IMR-90 (cell line): ENCODE data around the gene RTF1. TPM values are rescaled to one million over a fixed set of nuclear protein-coding genes. Genes with fewer than 3 reads are reported as not detected.
A peak's percentile ranks its signal among the peaks of the same experiment; 100 is the strongest.

Experiments used
- ATAC-seq: fragments of 200-7000 bp; cut with Tn5 transposase; 2 replicates; pipeline ENCODE4 v1.9.1; 2020; ENCODE audit warnings: low read depth, mild to moderate bottlenecking, moderate library complexity
- BruUV-seq: library from RNA; stranded (reverse); fragments of 400-500 nt; replicated peaks from 2 replicates; lab custom pipeline; 2021; lab: Mats Ljungman, UMichigan
- CTCF ChIA-PET: fragments of 300-600 bp; formaldehyde crosslinking; extraction: SDS; loops from one replicate; lab custom pipeline; 2021; ENCODE audit warnings: antibody characterized with exemption; lab: Yijun Ruan, JAX
- POLR2A ChIA-PET: fragments of 300-600 bp; sonication (Branson Sonifier 250); formaldehyde crosslinking; loops from one replicate; lab custom pipeline; 2022; ENCODE audit warnings: antibody characterized with exemption; ENCODE audit not compliant: unreplicated experiment; lab: Charles Lee
- DNase-seq: peaks from one replicate; pipeline ENCODE4 v3.0.0; 2013
- H2AFZ ChIP-seq: replicated peaks from 2 replicates; pipeline ENCODE3; 2013; ENCODE audit warnings: low read length, mild to moderate bottlenecking; ENCODE audit not compliant: poor library complexity
- H2AK5ac ChIP-seq: 2 replicates; pipeline ENCODE4 v1.6.1; 2013; ENCODE audit warnings: low read depth, low read length, inconsistent platforms
- H2AK9ac ChIP-seq: replicated peaks from 2 replicates; pipeline ENCODE3; 2013; ENCODE audit warnings: mild to moderate bottlenecking, low read depth, low read length, moderate library complexity; ENCODE audit not compliant: poor library complexity
- H2BK120ac ChIP-seq: 2 replicates; pipeline ENCODE4 v1.6.1; 2013; ENCODE audit warnings: low read depth, low read length, inconsistent platforms
- H2BK15ac ChIP-seq: 3 replicates; pipeline ENCODE4 v1.6.1; 2013; ENCODE audit warnings: low read depth, low read length, inconsistent platforms
- H2BK20ac ChIP-seq: 2 replicates; pipeline ENCODE4 v1.6.1; 2013; ENCODE audit warnings: low read depth, mild to moderate bottlenecking, inconsistent platforms, low read length, moderate library complexity
- H2BK5ac ChIP-seq: 2 replicates; pipeline ENCODE4 v1.6.1; 2013; ENCODE audit warnings: mild to moderate bottlenecking, low read depth, low read length, inconsistent platforms; ENCODE audit not compliant: poor library complexity, severe bottlenecking
- H3K14ac ChIP-seq: replicated peaks from 2 replicates; pipeline ENCODE4 v1.6.1; 2013; ENCODE audit warnings: low read depth, low read length, inconsistent platforms
- H3K18ac ChIP-seq: 2 replicates; pipeline ENCODE4 v1.6.1; 2013; ENCODE audit warnings: low read depth, low read length, control low read depth
- H3K23ac ChIP-seq: 2 replicates; pipeline ENCODE4 v1.6.1; 2013; ENCODE audit warnings: low read depth, low read length, inconsistent platforms
- H3K27ac ChIP-seq: 2 replicates; pipeline ENCODE4 v1.5.1; 2013; ENCODE audit warnings: mild to moderate bottlenecking, control low read depth, low read length; ENCODE audit not compliant: insufficient read depth
- H3K27me3 ChIP-seq: 2 replicates; pipeline ENCODE4 v1.6.1; 2013; ENCODE audit warnings: low read length; ENCODE audit not compliant: control insufficient read depth, insufficient read depth
- H3K36me3 ChIP-seq: 2 replicates; pipeline ENCODE4 v1.6.1; 2013; ENCODE audit warnings: low read length, mixed read lengths; ENCODE audit not compliant: control insufficient read depth, insufficient read depth
- H3K4ac ChIP-seq: 2 replicates; pipeline ENCODE4 v1.6.1; 2013; ENCODE audit warnings: low read depth, low read length, inconsistent platforms
- H3K4me1 ChIP-seq: 2 replicates; pipeline ENCODE4 v1.6.1; 2013; ENCODE audit warnings: low read length, mixed read lengths; ENCODE audit not compliant: control insufficient read depth, insufficient read depth
- H3K4me2 ChIP-seq: 2 replicates; pipeline ENCODE4 v1.6.1; 2013; ENCODE audit warnings: low read depth, mild to moderate bottlenecking, control low read depth, low read length, moderate library complexity
- H3K4me3 ChIP-seq: 2 replicates; pipeline ENCODE4 v1.5.1; 2013; ENCODE audit warnings: low read depth, mild to moderate bottlenecking, control low read depth, low read length, moderate library complexity; ENCODE audit not compliant: insufficient read depth
- H3K56ac ChIP-seq: 2 replicates; pipeline ENCODE4 v1.6.1; 2013; ENCODE audit warnings: low read length, inconsistent platforms; ENCODE audit not compliant: insufficient read depth; ENCODE audit errors: extremely low read depth
- H3K79me1 ChIP-seq, 2 experiments: 2 replicates each; pipeline ENCODE4 v1.6.1; 2013; ENCODE audit warnings: low read length in 2 of 2, inconsistent platforms in 1 of 2, low read depth in 1 of 2
- H3K9ac ChIP-seq: 2 replicates; pipeline ENCODE4 v1.6.1; 2013; ENCODE audit warnings: low read depth, low read length, control low read depth
- H3K9me1 ChIP-seq: 2 replicates; pipeline ENCODE4 v1.6.1; 2013; ENCODE audit warnings: low read length, inconsistent platforms; ENCODE audit not compliant: insufficient read depth
- H3K9me3 ChIP-seq: 2 replicates; pipeline ENCODE4 v1.6.1; 2013; ENCODE audit warnings: low read length; ENCODE audit not compliant: control insufficient read depth, insufficient read depth
- H4K20me1 ChIP-seq: 2 replicates; pipeline ENCODE4 v1.6.1; 2013; ENCODE audit warnings: low read length, inconsistent platforms; ENCODE audit not compliant: insufficient read depth
- H4K5ac ChIP-seq: 2 replicates; pipeline ENCODE4 v1.6.1; 2013; ENCODE audit warnings: mild to moderate bottlenecking, low read depth, low read length, control low read depth
- H4K8ac ChIP-seq, 2 experiments: 2 replicates each; pipeline ENCODE4 v1.6.1; 2013; ENCODE audit warnings: low read depth in 2 of 2, low read length in 2 of 2, control low read depth in 1 of 2, inconsistent platforms in 1 of 2
- H4K91ac ChIP-seq: 2 replicates; pipeline ENCODE4 v1.6.1; 2013; ENCODE audit warnings: low read depth, low read length, inconsistent platforms; ENCODE audit not compliant: insufficient read depth
- BHLHE40 ChIP-seq: fragments of 150-350 bp; IDR thresholded peaks from 2 replicates; pipeline ENCODE4 v1.6.1; 2016; ENCODE audit warnings: mild to moderate bottlenecking, low read depth, low read length
- CEBPB ChIP-seq: IDR thresholded peaks from 2 replicates; pipeline ENCODE4 v1.6.1; 2012; ENCODE audit warnings: low read depth, low read length, improper control_type of control experiment
- WGBS, 2 experiments: methylation state at CpG; one replicate each; pipeline versions ENCODE4 v1.1.5 to v1.1.7; 2013; ENCODE audit warnings: missing lambda C conversion rate in 2 of 2; ENCODE audit not compliant: insufficient read length in 1 of 2; ENCODE audit errors: extremely low coverage in 2 of 2; 5-methylcytosine and 5-hydroxymethylcytosine counted together
- dilution Hi-C: fragments of 300-500 bp; cut with HindIII; formaldehyde crosslinking; loops from one replicate; pipeline ENCODE4 v1.14.3; 2018; ENCODE audit warnings: low sequenced_read_pairs; ENCODE audit not compliant: unreplicated experiment
- in situ Hi-C: fragments of 300-500 bp; cut with MboI; formaldehyde crosslinking; loops from 3 replicates; pipeline ENCODE4 v1.14.3; 2019; ENCODE audit warnings: low sequenced_read_pairs, inconsistent platforms, mixed read lengths
- intact Hi-C: fragments of 100-400 bp; cut with micrococcal nuclease; formaldehyde crosslinking; loops from 2 replicates; pipeline ENCODE4 v1.10.0; 2022
- polyA plus RNA-seq, 3 experiments: library from polyadenylated mRNA; depleted of rRNA; stranded (reverse); fragments of >200 nt; gene quantifications; 2 replicates each; pipeline ENCODE4 v1.2.3, GENCODE V29; 2012; ENCODE audit warnings: low replicate concordance in 1 of 3
- total RNA-seq: library from RNA; depleted of rRNA; stranded (reverse); fragments of >200 nt; gene quantifications from 2 replicates; pipeline ENCODE4 v1.2.3, GENCODE V29; 2012
- TF ChIP-seq, protein P1 (sequence below): fragments of 150-350 bp; IDR thresholded peaks from 2 replicates; pipeline ENCODE4 v1.6.1; 2017; ENCODE audit warnings: mild to moderate bottlenecking, antibody characterized with exemption, low read length, low read depth
- TF ChIP-seq, protein P2 (sequence below): fragments of 150-350 bp; IDR thresholded peaks from 2 replicates; pipeline ENCODE4 v1.6.1; 2016; ENCODE audit warnings: low read depth, mild to moderate bottlenecking, low read length, moderate library complexity, borderline replicate concordance

RTF1 gene
- total and polyA plus RNA-seq, 2 of the 4 experiments (the other 2 are of a cell fraction) = 15.1 to 24.3 TPM

- WGBS, 2 experiments = 50% methylated on average over 1 of the region's 2 CpGs; no CpG with 5 or more reads in 1 of the 2 experiments
- H4K5ac ChIP-seq = no peak overlapping the region
- ChIA-PET CTCF (no interaction called here), POLR2A (no interaction called here)
- DNase-seq (peak; percentile 75), ATAC-seq (peak; percentile 86)
- H3K4me2 ChIP-seq = no peak overlapping the region
- H2BK20ac ChIP-seq = no peak overlapping the region
- H4K91ac ChIP-seq = no peak overlapping the region
- no peak overlapping the region for H2AK5ac ChIP-seq
- H3K27me3 ChIP-seq = no peaks in the 10 kb centered on the region
- H3K9me3 ChIP-seq = no peaks in the 10 kb centered on the region
- no peak overlapping the region for H3K23ac ChIP-seq
- no peaks in the 10 kb centered on the region for H3K36me3 ChIP-seq
- dilution Hi-C loops (no loop called here), in situ Hi-C loops (no loop called here), intact Hi-C loops (no loop called here)
- TF ChIP-seq, protein P1, sequence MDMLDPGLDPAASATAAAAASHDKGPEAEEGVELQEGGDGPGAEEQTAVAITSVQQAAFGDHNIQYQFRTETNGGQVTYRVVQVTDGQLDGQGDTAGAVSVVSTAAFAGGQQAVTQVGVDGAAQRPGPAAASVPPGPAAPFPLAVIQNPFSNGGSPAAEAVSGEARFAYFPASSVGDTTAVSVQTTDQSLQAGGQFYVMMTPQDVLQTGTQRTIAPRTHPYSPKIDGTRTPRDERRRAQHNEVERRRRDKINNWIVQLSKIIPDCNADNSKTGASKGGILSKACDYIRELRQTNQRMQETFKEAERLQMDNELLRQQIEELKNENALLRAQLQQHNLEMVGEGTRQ = peak; percentile 73
- TF ChIP-seq CEBPB (no peak), BHLHE40 (peak; percentile 74)
- TF ChIP-seq, protein P2, sequence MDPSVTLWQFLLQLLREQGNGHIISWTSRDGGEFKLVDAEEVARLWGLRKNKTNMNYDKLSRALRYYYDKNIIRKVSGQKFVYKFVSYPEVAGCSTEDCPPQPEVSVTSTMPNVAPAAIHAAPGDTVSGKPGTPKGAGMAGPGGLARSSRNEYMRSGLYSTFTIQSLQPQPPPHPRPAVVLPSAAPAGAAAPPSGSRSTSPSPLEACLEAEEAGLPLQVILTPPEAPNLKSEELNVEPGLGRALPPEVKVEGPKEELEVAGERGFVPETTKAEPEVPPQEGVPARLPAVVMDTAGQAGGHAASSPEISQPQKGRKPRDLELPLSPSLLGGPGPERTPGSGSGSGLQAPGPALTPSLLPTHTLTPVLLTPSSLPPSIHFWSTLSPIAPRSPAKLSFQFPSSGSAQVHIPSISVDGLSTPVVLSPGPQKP = no peak
- H4K20me1 ChIP-seq = no peaks in the 10 kb centered on the region
- H3K27ac ChIP-seq = no peak overlapping the region
- H3K4me3 ChIP-seq = no peak overlapping the region
- H3K18ac ChIP-seq = no peak overlapping the region
- H3K79me1 ChIP-seq = peaks cover 3% of the 10 kb centered on the region in 2 experiments; a peak in 2 of 4 replicates
- no TSS peak for BruUV-seq
- no peak overlapping the region for H2BK120ac ChIP-seq
- no peaks in the 10 kb centered on the region for H3K4me1 ChIP-seq
- no peak overlapping the region for H3K56ac ChIP-seq
- H4K8ac ChIP-seq = no peak overlapping the region
- H2BK5ac ChIP-seq = no peak overlapping the region
- H3K4ac ChIP-seq = no peak overlapping the region
- 0 out of 2 replicates have a peak, but pooled peaks cover 3% of the 10 kb centered on the region for H3K9me1 ChIP-seq
- H3K9ac ChIP-seq = no peak overlapping the region
- H2AK9ac ChIP-seq = no peak overlapping the region
- H2AFZ ChIP-seq = peak overlapping the region; percentile 58
- H2BK15ac ChIP-seq = no peak overlapping the region
- H3K14ac ChIP-seq = no peak overlapping the region
Observed at GRCh38 chr15:41408234-41408641, 8.7 kb upstream of the RTF1 start.
